SK-N-SH (cell line): Measurements from ENCODE around the gene MXD3. TPM values are rescaled to one million over a fixed set of nuclear protein-coding genes. Genes with fewer than 3 reads are reported as not detected.

ENCODE experiments used
- CTCF ChIA-PET: fragments of 300-600, 350-600 bp; formaldehyde crosslinking; extraction: SDS; loops from one replicate; lab custom pipeline; 2021; lab: Yijun Ruan, JAX
- POLR2A ChIA-PET: fragments of 350-600 bp; sonication (Branson Sonifier 250); formaldehyde crosslinking; extraction: SDS; loops from one replicate; lab custom pipeline; 2020; ENCODE audit warnings: antibody characterized with exemption, inconsistent platforms; lab: Yijun Ruan, JAX
- DNase-seq: peaks from one replicate; pipeline ENCODE4 v3.0.0; 2012
- H2AFZ ChIP-seq: fragments of 200-600 bp; sonication (generic); 2 replicates; pipeline ENCODE4 v1.8.1; 2016; ENCODE audit warnings: antibody characterized with exemption, mild to moderate bottlenecking, low read depth
- H3F3A ChIP-seq: fragments of 200-600 bp; sonication (generic); replicated peaks from 2 replicates; pipeline ENCODE3; 2016; ENCODE audit warnings: antibody characterized with exemption, mild to moderate bottlenecking; ENCODE audit not compliant: insufficient read depth
- H3K27ac ChIP-seq, 2 experiments: fragments of 200-500 bp in 1 of 2; fragments of 200-600 bp in 1 of 2; sonication (Bioruptor generic) in 1 of 2; sonication (generic), shearing (Covaris generic) in 1 of 2; 2 replicates each; pipeline versions ENCODE4 v1.5.1 to v1.6.1; 2014 to 2016; ENCODE audit warnings: low read depth in 2 of 2, inconsistent platforms in 1 of 2, low read length in 1 of 2, mild to moderate bottlenecking in 1 of 2, mixed read lengths in 1 of 2
- H3K27me3 ChIP-seq: fragments of 200-600 bp; sonication (generic), shearing (Covaris generic); 2 replicates; pipeline ENCODE4 v1.6.1; 2016; ENCODE audit warnings: mixed run types; ENCODE audit not compliant: insufficient read depth
- H3K36me3 ChIP-seq, 2 experiments: fragments of 200-500 bp in 1 of 2; fragments of 200-600 bp in 1 of 2; sonication (Bioruptor generic) in 1 of 2; sonication (generic) in 1 of 2; replicated peaks in 1 of 2; 2 replicates each; pipeline versions ENCODE3 to v1.5.1; 2014 to 2016; ENCODE audit warnings: low read length in 1 of 2, mild to moderate bottlenecking in 1 of 2; ENCODE audit not compliant: insufficient read depth in 2 of 2, control insufficient read depth in 1 of 2
- H3K4me1 ChIP-seq, 2 experiments: fragments of 200-500 bp in 1 of 2; fragments of 200-600 bp in 1 of 2; sonication (Bioruptor generic) in 1 of 2; sonication (generic), shearing (Covaris generic) in 1 of 2; 2 replicates each; pipeline versions ENCODE4 v1.5.1 to v1.6.1; 2014 to 2016; ENCODE audit warnings: low read depth in 1 of 2, low read length in 1 of 2, mixed run types in 1 of 2; ENCODE audit not compliant: insufficient read depth in 2 of 2, control insufficient read depth in 1 of 2
- H3K4me2 ChIP-seq: fragments of 200-600 bp; sonication (generic), shearing (Covaris generic); 2 replicates; pipeline ENCODE4 v1.6.1; 2017; ENCODE audit warnings: mixed run types
- H3K4me3 ChIP-seq, 2 experiments: fragments of 200-500 bp in 1 of 2; fragments of 200-600 bp in 1 of 2; sonication (Bioruptor generic) in 1 of 2; sonication (generic), shearing (Covaris generic) in 1 of 2; 2 replicates each; pipeline versions ENCODE4 v1.5.1 to v1.8.1; 2014 to 2016; ENCODE audit warnings: low read depth in 2 of 2, inconsistent platforms in 1 of 2, low read length in 1 of 2, mild to moderate bottlenecking in 1 of 2, mixed read lengths in 1 of 2, moderate library complexity in 1 of 2
- H3K79me2 ChIP-seq: fragments of 200-600 bp; sonication (generic); 2 replicates; pipeline ENCODE4 v1.8.1; 2017; ENCODE audit warnings: mild to moderate bottlenecking; ENCODE audit not compliant: insufficient read depth
- H3K9ac ChIP-seq: fragments of 200-600 bp; sonication (generic); 2 replicates; pipeline ENCODE4 v1.6.1; 2017; ENCODE audit warnings: mixed run types
- H3K9me2 ChIP-seq: fragments of 200-600 bp; sonication (generic); 2 replicates; pipeline ENCODE4 v1.6.1; 2017; ENCODE audit warnings: mixed run types
- H3K9me3 ChIP-seq: fragments of 200-600 bp; sonication (generic); 2 replicates; pipeline ENCODE4 v1.6.1; 2017; ENCODE audit warnings: mixed run types, mild to moderate bottlenecking, moderate library complexity
- H4K20me1 ChIP-seq: fragments of 200-600 bp; sonication (generic); 2 replicates; pipeline ENCODE4 v1.6.1; 2017; ENCODE audit warnings: mild to moderate bottlenecking, mixed run types; ENCODE audit not compliant: insufficient read depth
- ELF1 ChIP-seq: IDR thresholded peaks from 2 replicates; pipeline ENCODE4 v1.4.0; 2012
- EZH2phosphoT487 ChIP-seq: fragments of 200-600 bp; sonication (generic); IDR thresholded peaks from 2 replicates; pipeline ENCODE4 v1.6.1; 2017; ENCODE audit warnings: low read depth, mixed run types, mild to moderate bottlenecking, antibody characterized with exemption, moderate library complexity, borderline replicate concordance
- GABPA ChIP-seq: IDR thresholded peaks from 2 replicates; pipeline ENCODE4 v1.4.0; 2012; ENCODE audit warnings: low read depth, mild to moderate bottlenecking
- MXI1 ChIP-seq: IDR thresholded peaks from 2 replicates; pipeline ENCODE4 v1.6.1; 2012; ENCODE audit warnings: mild to moderate bottlenecking, low read depth, low read length, improper control_type of control experiment
- NRF1 ChIP-seq: IDR thresholded peaks from 2 replicates; pipeline ENCODE4 v1.6.1; 2012; ENCODE audit warnings: low read depth, mild to moderate bottlenecking, low read length
- POLR2AphosphoS5 ChIP-seq: IDR thresholded peaks from 2 replicates; pipeline ENCODE4 v1.6.1; 2012; ENCODE audit warnings: low read depth, low read length
- RAD21 ChIP-seq: IDR thresholded peaks from 2 replicates; pipeline ENCODE4 v1.6.1; 2012; ENCODE audit warnings: mild to moderate bottlenecking, low read length
- RCOR1 ChIP-seq: fragments of 150-350 bp; IDR thresholded peaks from 2 replicates; pipeline ENCODE4 v1.6.1; 2017; ENCODE audit warnings: antibody characterized with exemption, low read length
- RFX5 ChIP-seq: IDR thresholded peaks from 2 replicates; pipeline ENCODE4 v1.6.1; 2012; ENCODE audit warnings: mild to moderate bottlenecking, improper control_type of control experiment, low read length
- SIN3A ChIP-seq: IDR thresholded peaks from 2 replicates; pipeline ENCODE4 v1.6.1; 2012; ENCODE audit warnings: low read depth, mild to moderate bottlenecking, low read length, moderate library complexity, borderline replicate concordance
- SMC3 ChIP-seq: IDR thresholded peaks from 2 replicates; pipeline ENCODE4 v1.6.1; 2012; ENCODE audit warnings: low read depth, low read length, improper control_type of control experiment
- YY1 ChIP-seq: IDR thresholded peaks from 2 replicates; pipeline ENCODE4 v1.4.0; 2012; ENCODE audit warnings: low read depth, mild to moderate bottlenecking
- WGBS: methylation state at CpG from one replicate; pipeline ENCODE4 v1.1.6; 2017; ENCODE audit warnings: low lambda C conversion rate; 5-methylcytosine and 5-hydroxymethylcytosine counted together
- polyA plus RNA-seq, 3 experiments: library from polyadenylated mRNA; depleted of rRNA; stranded (reverse); fragments of >200 nt; gene quantifications; 2 replicates each; pipeline ENCODE4 v1.2.3, GENCODE V29; 2012
- TF ChIP-seq, protein P1 (sequence below): IDR thresholded peaks from 2 replicates; pipeline ENCODE4 v1.6.1; 2012; ENCODE audit warnings: mild to moderate bottlenecking, low read depth, low read length, moderate library complexity
- TF ChIP-seq, protein P2 (sequence below): IDR thresholded peaks from 2 replicates; pipeline ENCODE4 v1.4.0; 2012; ENCODE audit warnings: low read depth, borderline replicate concordance

MXD3 gene
- polyA plus RNA-seq, 1 of the 3 experiments (the other 2 are of a cell fraction) = 22.6 TPM

DNA sequence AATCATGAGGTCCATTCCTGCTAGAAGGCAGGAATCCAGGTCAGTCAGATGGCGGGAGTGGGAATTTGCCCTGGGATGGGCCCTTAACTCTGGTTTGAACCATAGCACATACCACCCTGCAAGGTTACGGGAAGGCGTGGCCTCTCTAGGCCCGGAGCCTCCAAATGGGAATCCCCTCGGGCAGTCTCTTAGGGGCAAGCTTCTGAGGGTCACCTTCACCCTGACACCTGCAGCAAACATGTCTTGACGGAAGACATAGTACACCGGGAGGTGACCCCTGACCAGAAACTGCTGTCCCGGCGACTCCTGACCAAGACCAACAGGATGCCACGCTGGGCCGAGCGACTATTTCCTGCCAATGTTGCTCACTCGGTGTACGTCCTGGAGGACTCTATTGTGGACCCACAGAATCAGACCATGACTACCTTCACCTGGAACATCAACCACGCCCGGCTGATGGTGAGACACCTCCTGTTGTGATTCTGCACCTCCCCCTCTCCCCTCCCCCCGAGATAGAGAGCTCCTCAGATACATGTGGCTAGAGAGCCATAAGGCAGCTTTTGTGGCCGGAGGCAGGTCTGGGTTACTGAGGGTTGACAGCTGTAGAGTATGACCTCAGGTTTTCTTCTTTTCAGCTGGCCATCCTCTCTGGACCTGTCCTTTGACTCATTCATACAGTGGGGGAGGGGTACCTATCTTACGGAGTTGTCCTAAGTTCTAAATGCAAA, 7.1 kb downstream of the MXD3 start:
- WGBS = 13% methylated on average over 10 of the region's 19 CpGs
- no peaks in the 10 kb centered on the region for H3K9me3 ChIP-seq
- CTCF ChIA-PET = interaction anchor here (1.0 to 6.5 kb wide), 3 partner anchors 14 to 644 kb away, joined by 3 to 48 read pairs (median 6); no protein-coding TSS in a partner anchor
- no peaks in the 10 kb centered on the region for H3K27me3 ChIP-seq
- POLR2A ChIA-PET = no interaction called here
- DNase-seq = peak; percentile 48
- H3K36me3 ChIP-seq = peaks cover 30 to 44% of the 10 kb centered on the region in 2 experiments
- peaks cover 26% of the 10 kb centered on the region for H4K20me1 ChIP-seq
- H3K9ac ChIP-seq = peak overlapping the region; percentile 90
- H3K27ac ChIP-seq = peak overlapping the region; percentile 60 to 76; a peak in 3 of 4 replicates
- peaks cover 0 to 28% of the 10 kb centered on the region in 2 experiments; a peak in 1 of 4 replicates for H3K4me1 ChIP-seq
- peak overlapping the region; percentile 98 for H3K4me2 ChIP-seq
- H3F3A ChIP-seq = peaks cover 23% of the 10 kb centered on the region
- no peak overlapping the region for H2AFZ ChIP-seq
- H3K9me2 ChIP-seq = no peaks in the 10 kb centered on the region
- peak overlapping the region; percentile 93 to 98 for H3K4me3 ChIP-seq
- TF ChIP-seq MXI1 (peak; percentile 37; the same call in 1 of the 2 replicates), POLR2AphosphoS5 (0 out of 2 replicates have a peak, but pooled peaks have one; percentile 14), SMC3 (no peak), SIN3A (peak; percentile 73; the same call in 1 of the 2 replicates)
- H3K79me2 ChIP-seq = peaks cover 76% of the 10 kb centered on the region

DNA sequence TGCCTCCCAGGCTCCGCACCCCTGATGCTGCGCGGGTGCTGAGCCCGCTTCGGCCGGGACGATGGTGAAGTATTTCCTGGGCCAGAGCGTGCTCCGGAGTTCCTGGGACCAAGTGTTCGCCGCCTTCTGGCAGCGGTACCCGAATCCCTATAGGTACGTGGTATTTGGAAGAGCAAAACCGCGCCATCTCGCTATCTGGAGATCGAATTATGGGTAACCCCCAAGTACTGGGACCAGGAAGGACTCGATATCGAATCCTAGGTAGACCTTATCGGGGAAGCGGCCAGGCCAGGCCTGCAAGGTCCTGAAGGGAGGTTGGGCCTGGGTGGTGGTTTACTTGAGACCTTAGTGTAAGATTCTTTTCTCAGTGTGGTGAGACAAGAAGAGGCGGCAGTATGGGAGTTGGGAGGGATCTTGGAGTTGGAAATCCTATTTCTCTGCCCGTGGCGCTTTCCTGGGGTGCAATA, 7.7 kb downstream of the MXD3 start:
- Histone ChIP-seq H3K36me3 (peaks cover 30 to 48% of the 10 kb centered on the region in 2 experiments), H4K20me1 (peaks cover 20% of the 10 kb centered on the region), H3K4me1 (peaks cover 0 to 28% of the 10 kb centered on the region in 2 experiments; a peak in 1 of 4 replicates), H3K4me3 (peak overlapping the region; percentile 93 to 98), H2AFZ (no peak overlapping the region), H3K9me3 (no peaks in the 10 kb centered on the region), H3K79me2 (peaks cover 70% of the 10 kb centered on the region), H3K27ac (peak overlapping the region; percentile 60 to 76; a peak in 3 of 4 replicates), H3K9ac (peak overlapping the region; percentile 90), H3K4me2 (peak overlapping the region; percentile 98), H3F3A (peaks cover 18% of the 10 kb centered on the region), H3K27me3 (no peaks in the 10 kb centered on the region), H3K9me2 (no peaks in the 10 kb centered on the region)
- POLR2A ChIA-PET = interaction anchor here (1.2 to 1.5 kb wide), 2 partner anchors 48 to 170 kb away, joined by 4 to 5 read pairs; partner anchors contain the start of genes LMAN2 and NSD1
- WGBS = 0% methylated on average over 16 of the region's 25 CpGs
- TF ChIP-seq SIN3A = no peak
- TF ChIP-seq RCOR1 = no peak
- TF ChIP-seq, protein P1, sequence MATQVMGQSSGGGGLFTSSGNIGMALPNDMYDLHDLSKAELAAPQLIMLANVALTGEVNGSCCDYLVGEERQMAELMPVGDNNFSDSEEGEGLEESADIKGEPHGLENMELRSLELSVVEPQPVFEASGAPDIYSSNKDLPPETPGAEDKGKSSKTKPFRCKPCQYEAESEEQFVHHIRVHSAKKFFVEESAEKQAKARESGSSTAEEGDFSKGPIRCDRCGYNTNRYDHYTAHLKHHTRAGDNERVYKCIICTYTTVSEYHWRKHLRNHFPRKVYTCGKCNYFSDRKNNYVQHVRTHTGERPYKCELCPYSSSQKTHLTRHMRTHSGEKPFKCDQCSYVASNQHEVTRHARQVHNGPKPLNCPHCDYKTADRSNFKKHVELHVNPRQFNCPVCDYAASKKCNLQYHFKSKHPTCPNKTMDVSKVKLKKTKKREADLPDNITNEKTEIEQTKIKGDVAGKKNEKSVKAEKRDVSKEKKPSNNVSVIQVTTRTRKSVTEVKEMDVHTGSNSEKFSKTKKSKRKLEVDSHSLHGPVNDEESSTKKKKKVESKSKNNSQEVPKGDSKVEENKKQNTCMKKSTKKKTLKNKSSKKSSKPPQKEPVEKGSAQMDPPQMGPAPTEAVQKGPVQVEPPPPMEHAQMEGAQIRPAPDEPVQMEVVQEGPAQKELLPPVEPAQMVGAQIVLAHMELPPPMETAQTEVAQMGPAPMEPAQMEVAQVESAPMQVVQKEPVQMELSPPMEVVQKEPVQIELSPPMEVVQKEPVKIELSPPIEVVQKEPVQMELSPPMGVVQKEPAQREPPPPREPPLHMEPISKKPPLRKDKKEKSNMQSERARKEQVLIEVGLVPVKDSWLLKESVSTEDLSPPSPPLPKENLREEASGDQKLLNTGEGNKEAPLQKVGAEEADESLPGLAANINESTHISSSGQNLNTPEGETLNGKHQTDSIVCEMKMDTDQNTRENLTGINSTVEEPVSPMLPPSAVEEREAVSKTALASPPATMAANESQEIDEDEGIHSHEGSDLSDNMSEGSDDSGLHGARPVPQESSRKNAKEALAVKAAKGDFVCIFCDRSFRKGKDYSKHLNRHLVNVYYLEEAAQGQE = no peak
- TF ChIP-seq, protein P2, sequence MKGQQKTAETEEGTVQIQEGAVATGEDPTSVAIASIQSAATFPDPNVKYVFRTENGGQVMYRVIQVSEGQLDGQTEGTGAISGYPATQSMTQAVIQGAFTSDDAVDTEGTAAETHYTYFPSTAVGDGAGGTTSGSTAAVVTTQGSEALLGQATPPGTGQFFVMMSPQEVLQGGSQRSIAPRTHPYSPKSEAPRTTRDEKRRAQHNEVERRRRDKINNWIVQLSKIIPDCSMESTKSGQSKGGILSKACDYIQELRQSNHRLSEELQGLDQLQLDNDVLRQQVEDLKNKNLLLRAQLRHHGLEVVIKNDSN = no peak
- no peak for TF ChIP-seq SMC3
- TF ChIP-seq RFX5 = no peak
- TF ChIP-seq RAD21 = no peak
- no peak for TF ChIP-seq YY1
- no peak for TF ChIP-seq ELF1
- TF ChIP-seq MXI1 = no peak
- no peak for TF ChIP-seq GABPA
- no peak for TF ChIP-seq EZH2phosphoT487
- TF ChIP-seq NRF1 = no peak
- peak; percentile 48 for DNase-seq
- CTCF ChIA-PET = interaction anchor here (0.8 to 6.5 kb wide), 5 partner anchors 10 to 190 kb away, joined by 3 to 48 read pairs (median 3); no protein-coding TSS in a partner anchor
